ENCODE results near the gene JPT2. TPM values are rescaled to one million over a fixed set of nuclear protein-coding genes. Genes with fewer than 3 reads are reported as not detected.
A peak's percentile ranks its signal among the peaks of the same experiment; 100 is the strongest.

The JPT2 gene
- total RNA-seq, 4 donors from 2014 or later: 12.0 to 31.5 (median 25.1) TPM

DNA sequence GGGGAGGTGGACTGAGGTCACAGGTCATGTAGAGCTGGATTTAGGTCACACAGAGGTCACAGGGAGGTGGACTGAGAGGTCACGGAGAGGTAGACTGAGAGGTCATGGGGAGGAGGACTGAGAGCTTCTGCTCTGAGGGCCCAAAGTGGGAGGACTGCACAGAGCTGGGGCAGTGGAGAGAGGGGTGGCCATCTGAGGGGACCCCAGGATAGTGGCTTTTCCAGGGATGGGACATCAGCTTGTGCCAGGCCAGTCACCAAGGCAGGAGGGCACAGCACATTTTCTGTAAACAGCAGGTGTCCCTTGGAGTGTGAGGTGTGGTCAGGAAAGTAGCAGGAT lies 26.1 kb upstream of the JPT2 start:
- WGBS, 2 donors (ENCODE audit: low coverage in 1 of 2): 100% methylated on average over 1 of the region's 1 CpG; no CpG with 5 or more reads in 1 of the 2 donors
- Histone ChIP-seq H3K4me1 (no peaks in the 10 kb centered on the region), H3K36me3 (peaks cover 0 to 31% (median 15%) of the 10 kb centered on the region in 4 donors), H3K4me3 (no peak overlapping the region), H3K9me3 (no peaks in the 10 kb centered on the region), H3K27me3 (no peaks in the 10 kb centered on the region), H3K27ac (no peak overlapping the region)
- in situ Hi-C loops (cut with MboI; ENCODE audit: low pct_ligation_motif_present in 1 of 4, low pct_unique_long_range_greater_than_20kb in 1 of 4, low sequenced_read_pairs in 3 of 4): no loop called here
- intact Hi-C loops (cut with DNase I; ENCODE audit: low total_unique reads): no loop called here
- DNase-seq: no peak
- TF ChIP-seq POLR2AphosphoS5 (IDR thresholded peaks at IDR 0.05): no peak

GRCh38 chr16:1653023-1653422 lies 25.1 kb upstream of the JPT2 start:
- TF ChIP-seq EP300 (IDR thresholded peaks at IDR 0.05; ENCODE audit: low read depth): no peak
- no peak for TF ChIP-seq POLR2A (IDR thresholded peaks at IDR 0.05)
- TF ChIP-seq, protein P1, sequence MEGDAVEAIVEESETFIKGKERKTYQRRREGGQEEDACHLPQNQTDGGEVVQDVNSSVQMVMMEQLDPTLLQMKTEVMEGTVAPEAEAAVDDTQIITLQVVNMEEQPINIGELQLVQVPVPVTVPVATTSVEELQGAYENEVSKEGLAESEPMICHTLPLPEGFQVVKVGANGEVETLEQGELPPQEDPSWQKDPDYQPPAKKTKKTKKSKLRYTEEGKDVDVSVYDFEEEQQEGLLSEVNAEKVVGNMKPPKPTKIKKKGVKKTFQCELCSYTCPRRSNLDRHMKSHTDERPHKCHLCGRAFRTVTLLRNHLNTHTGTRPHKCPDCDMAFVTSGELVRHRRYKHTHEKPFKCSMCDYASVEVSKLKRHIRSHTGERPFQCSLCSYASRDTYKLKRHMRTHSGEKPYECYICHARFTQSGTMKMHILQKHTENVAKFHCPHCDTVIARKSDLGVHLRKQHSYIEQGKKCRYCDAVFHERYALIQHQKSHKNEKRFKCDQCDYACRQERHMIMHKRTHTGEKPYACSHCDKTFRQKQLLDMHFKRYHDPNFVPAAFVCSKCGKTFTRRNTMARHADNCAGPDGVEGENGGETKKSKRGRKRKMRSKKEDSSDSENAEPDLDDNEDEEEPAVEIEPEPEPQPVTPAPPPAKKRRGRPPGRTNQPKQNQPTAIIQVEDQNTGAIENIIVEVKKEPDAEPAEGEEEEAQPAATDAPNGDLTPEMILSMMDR (IDR thresholded peaks at IDR 0.05): no peak
- TF ChIP-seq POLR2AphosphoS5 (IDR thresholded peaks at IDR 0.05): no peak
- intact Hi-C loops (cut with DNase I; ENCODE audit: low total_unique reads) (no loop called here), in situ Hi-C loops (cut with MboI; ENCODE audit: low pct_ligation_motif_present in 1 of 4, low pct_unique_long_range_greater_than_20kb in 1 of 4, low sequenced_read_pairs in 3 of 4) (no loop called here)
- DNase-seq: no peak
- 96% methylated on average over 15 of the region's 15 CpGs; no CpG with 5 or more reads in 1 of the 2 donors for WGBS, 2 donors (ENCODE audit: low coverage in 1 of 2)
- Histone ChIP-seq H3K27me3 (no peaks in the 10 kb centered on the region), H3K4me1 (no peaks in the 10 kb centered on the region), H3K9me3 (no peaks in the 10 kb centered on the region), H3K36me3 (peaks cover 0 to 33% (median 15%) of the 10 kb centered on the region in 4 donors), H3K27ac (no peak overlapping the region), H3K4me3 (no peak overlapping the region)

- Histone ChIP-seq H3K27ac (no peak overlapping the region), H3K4me3 (no peak overlapping the region)
- in situ Hi-C loops (cut with MboI; ENCODE audit: low pct_ligation_motif_present in 1 of 4, low pct_unique_long_range_greater_than_20kb in 1 of 4, low sequenced_read_pairs in 3 of 4): no loop called here
Measured at GRCh38 chr16:1654505-1655268, 23.4 kb upstream of the JPT2 start.

GRCh38 chr16:1655269-1655807 lies 22.7 kb upstream of the JPT2 start:
- in situ Hi-C loops (cut with MboI; ENCODE audit: low pct_ligation_motif_present in 1 of 4, low pct_unique_long_range_greater_than_20kb in 1 of 4, low sequenced_read_pairs in 3 of 4) (no loop called here), intact Hi-C loops (cut with DNase I; ENCODE audit: low total_unique reads) (no loop called here)
- H3K27ac ChIP-seq: no peak overlapping the region
- no peak for TF ChIP-seq POLR2A (IDR thresholded peaks at IDR 0.05)
- TF ChIP-seq POLR2AphosphoS5 (IDR thresholded peaks at IDR 0.05): no peak
- TF ChIP-seq EP300 (IDR thresholded peaks at IDR 0.05; ENCODE audit: low read depth): no peak
- TF ChIP-seq, protein P1 (IDR thresholded peaks at IDR 0.05): no peak
- H3K9me3 ChIP-seq: no peaks in the 10 kb centered on the region
- H3K4me1 ChIP-seq: no peaks in the 10 kb centered on the region
- no peak overlapping the region for H3K4me3 ChIP-seq
- no peaks in the 10 kb centered on the region for H3K27me3 ChIP-seq
- 81% methylated on average over 13 of the region's 16 CpGs; no CpG with 5 or more reads in 1 of the 2 donors for WGBS, 2 donors (ENCODE audit: low coverage in 1 of 2)
- peak; percentile 18 for DNase-seq
- H3K36me3 ChIP-seq: peaks cover 0 to 48% (median 18%) of the 10 kb centered on the region in 4 donors

More at GRCh38 chr16:1654505-1655268, 23.4 kb upstream of the JPT2 start:
- Histone ChIP-seq H3K9me3 (no peaks in the 10 kb centered on the region), H3K27me3 (no peaks in the 10 kb centered on the region), H3K36me3 (peaks cover 0 to 42% (median 16%) of the 10 kb centered on the region in 4 donors), H3K4me1 (no peaks in the 10 kb centered on the region)
- DNase-seq: no peak
- 89 to 91% methylated on average over 8 to 32 of the region's 32 CpGs for WGBS, 2 donors (ENCODE audit: low coverage in 1 of 2)
- intact Hi-C loops (cut with DNase I; ENCODE audit: low total_unique reads): no loop called here
- TF ChIP-seq, protein P1 (IDR thresholded peaks at IDR 0.05): no peak
